Cardiac muscle cell (in vitro differentiated cells and primary cell): Measurements from ENCODE around the gene PLOD2. TPM values are rescaled to one million over a fixed set of nuclear protein-coding genes. Genes with fewer than 3 reads are reported as not detected.
"Not testable (repeated sequence)": the region's sequence is repeated elsewhere in the genome, so short reads cannot be mapped to it uniquely, and the experiment has no call there.

Experiments
- DNase-seq, 2 donors: peaks; one replicate each; pipeline versions ENCODE4 v3.0.0 to v3.0.0-alpha.2; 2010 to 2017; ENCODE audit warnings: low read depth in 1 of 2, low spot score in 1 of 2
- H3K27ac ChIP-seq: fragments of 200-600 bp; sonication (generic); 2 replicates; pipeline ENCODE4 v1.5.1; 2016
- H3K27me3 ChIP-seq: fragments of 200-600 bp; sonication (generic); 2 replicates; pipeline ENCODE4 v1.6.0; 2016; ENCODE audit warnings: control low read depth
- H3K36me3 ChIP-seq: fragments of 200-600 bp; sonication (generic); 2 replicates; pipeline ENCODE4 v1.5.1; 2016; ENCODE audit warnings: control low read depth
- H3K4me1 ChIP-seq: fragments of 200-600 bp; sonication (generic); 2 replicates; pipeline ENCODE4 v1.8.1; 2017; ENCODE audit warnings: low read depth, mild to moderate bottlenecking, mixed run types
- H3K4me3 ChIP-seq: fragments of 200-600 bp; sonication (generic); 2 replicates; pipeline ENCODE4 v1.5.1; 2016; ENCODE audit warnings: mild to moderate bottlenecking
- H3K9me3 ChIP-seq: fragments of 200-600 bp; sonication (generic); 2 replicates; pipeline ENCODE4 v1.5.1; 2017; ENCODE audit warnings: low read depth, mild to moderate bottlenecking, control low read depth
- polyA plus RNA-seq: library from polyadenylated mRNA; unstranded; fragments of >200 nt; fragmentation: Nextera tagmentation; extraction: Ambion mirVana; gene quantifications from 2 replicates; pipeline ENCODE4 v1.2.1, GENCODE V29; 2016
- total RNA-seq: library from RNA; depleted of rRNA; stranded (reverse); fragments of >200 nt; gene quantifications from 2 replicates; pipeline ENCODE4 v1.2.3, GENCODE V29; 2016
- TF ChIP-seq, protein P1 (sequence below): IDR thresholded peaks from 2 replicates; pipeline ENCODE4 v1.5.1; 2012; ENCODE audit warnings: low read depth, mild to moderate bottlenecking, low read length

PLOD2 gene
- total and polyA plus RNA-seq, 2 experiments from 2014 or later, result 82.1 to 108 TPM

GRCh38 chr3:146128179-146128578, 32.8 kb downstream of the PLOD2 start:
- Histone ChIP-seq H3K27me3 (no peaks in the 10 kb centered on the region), H3K4me3 (no peak overlapping the region), H3K4me1 (peaks cover 17% of the 10 kb centered on the region), H3K9me3 (no peaks in the 10 kb centered on the region), H3K36me3 (peaks cover 10% of the 10 kb centered on the region), H3K27ac (no peak overlapping the region)
- TF ChIP-seq, protein P1, sequence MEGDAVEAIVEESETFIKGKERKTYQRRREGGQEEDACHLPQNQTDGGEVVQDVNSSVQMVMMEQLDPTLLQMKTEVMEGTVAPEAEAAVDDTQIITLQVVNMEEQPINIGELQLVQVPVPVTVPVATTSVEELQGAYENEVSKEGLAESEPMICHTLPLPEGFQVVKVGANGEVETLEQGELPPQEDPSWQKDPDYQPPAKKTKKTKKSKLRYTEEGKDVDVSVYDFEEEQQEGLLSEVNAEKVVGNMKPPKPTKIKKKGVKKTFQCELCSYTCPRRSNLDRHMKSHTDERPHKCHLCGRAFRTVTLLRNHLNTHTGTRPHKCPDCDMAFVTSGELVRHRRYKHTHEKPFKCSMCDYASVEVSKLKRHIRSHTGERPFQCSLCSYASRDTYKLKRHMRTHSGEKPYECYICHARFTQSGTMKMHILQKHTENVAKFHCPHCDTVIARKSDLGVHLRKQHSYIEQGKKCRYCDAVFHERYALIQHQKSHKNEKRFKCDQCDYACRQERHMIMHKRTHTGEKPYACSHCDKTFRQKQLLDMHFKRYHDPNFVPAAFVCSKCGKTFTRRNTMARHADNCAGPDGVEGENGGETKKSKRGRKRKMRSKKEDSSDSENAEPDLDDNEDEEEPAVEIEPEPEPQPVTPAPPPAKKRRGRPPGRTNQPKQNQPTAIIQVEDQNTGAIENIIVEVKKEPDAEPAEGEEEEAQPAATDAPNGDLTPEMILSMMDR, result no peak
- DNase-seq, result no peak

GRCh38 chr3:146125951-146126350, 35.0 kb downstream of the PLOD2 start:
- no peaks in the 10 kb centered on the region for H3K9me3 ChIP-seq
- H3K27ac ChIP-seq, result no peak overlapping the region
- no peaks in the 10 kb centered on the region for H3K27me3 ChIP-seq
- H3K4me3 ChIP-seq, result no peak overlapping the region
- TF ChIP-seq, protein P1, result no peak
- H3K36me3 ChIP-seq, result peaks cover 26% of the 10 kb centered on the region
- peaks cover 17% of the 10 kb centered on the region for H3K4me1 ChIP-seq
- peak in 1 of 2 donors; percentile 97 for DNase-seq

GRCh38 chr3:146124126-146124801, 36.7 kb downstream of the PLOD2 start:
- TF ChIP-seq, protein P1, result no peak
- no peak overlapping the region for H3K27ac ChIP-seq

GRCh38 chr3:146117406-146118285, 43.3 kb downstream of the PLOD2 start:
- DNase-seq, result peak in 1 of 2 donors; percentile 62
- TF ChIP-seq, protein P1, result no peak
- Histone ChIP-seq H3K4me1 (no peaks in the 10 kb centered on the region), H3K9me3 (no peaks in the 10 kb centered on the region), H3K4me3 (no peak overlapping the region), H3K27ac (no peak overlapping the region), H3K27me3 (no peaks in the 10 kb centered on the region), H3K36me3 (peaks cover 57% of the 10 kb centered on the region)

More at GRCh38 chr3:146124126-146124801, 36.7 kb downstream of the PLOD2 start:
- Histone ChIP-seq H3K4me3 (no peak overlapping the region), H3K36me3 (peaks cover 31% of the 10 kb centered on the region), H3K27me3 (no peaks in the 10 kb centered on the region), H3K4me1 (peaks cover 9% of the 10 kb centered on the region), H3K9me3 (no peaks in the 10 kb centered on the region)
- peak in 1 of 2 donors; percentile 35 for DNase-seq

- no peak overlapping the region for H3K4me3 ChIP-seq
- peaks cover 41% of the 10 kb centered on the region for H3K36me3 ChIP-seq
- DNase-seq, result no peak
- H3K27me3 ChIP-seq, result no peaks in the 10 kb centered on the region
- TF ChIP-seq, protein P1, result no peak
- peak overlapping the region; percentile 39 for H3K27ac ChIP-seq
- no peaks in the 10 kb centered on the region for H3K4me1 ChIP-seq
- no peaks in the 10 kb centered on the region for H3K9me3 ChIP-seq
These were observed 45.4 kb downstream of the PLOD2 start for GRCh38 chr3:146115619-146116018.

DNA sequence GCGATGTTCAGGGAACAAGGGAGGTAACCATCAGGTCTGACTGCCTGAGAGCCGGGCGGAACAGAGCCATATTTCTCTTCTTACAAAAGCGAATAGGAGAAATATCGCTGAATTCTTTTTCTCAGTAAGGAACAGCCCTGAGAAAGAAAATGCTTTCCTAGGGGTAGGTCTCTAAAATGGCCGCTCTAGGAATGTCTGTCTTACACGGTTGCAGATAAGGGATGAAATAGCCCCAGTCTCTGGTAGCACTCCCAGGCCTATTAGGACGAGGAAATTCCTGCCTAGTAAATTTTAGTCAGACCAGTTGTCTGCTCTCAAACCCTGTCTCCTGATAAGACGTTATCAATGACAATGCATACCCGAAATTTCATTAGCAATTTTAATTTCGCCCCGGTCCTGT, 47.2 kb downstream of the PLOD2 start:
- H3K4me1 ChIP-seq, H3K27ac ChIP-seq, DNase-seq, H3K27me3 ChIP-seq, H3K4me3 ChIP-seq, H3K9me3 ChIP-seq: not testable (repeated sequence)
- H3K36me3 ChIP-seq, result peaks cover 55% of the 10 kb centered on the region
